ENCODE results near the gene ERN1.

DNA sequence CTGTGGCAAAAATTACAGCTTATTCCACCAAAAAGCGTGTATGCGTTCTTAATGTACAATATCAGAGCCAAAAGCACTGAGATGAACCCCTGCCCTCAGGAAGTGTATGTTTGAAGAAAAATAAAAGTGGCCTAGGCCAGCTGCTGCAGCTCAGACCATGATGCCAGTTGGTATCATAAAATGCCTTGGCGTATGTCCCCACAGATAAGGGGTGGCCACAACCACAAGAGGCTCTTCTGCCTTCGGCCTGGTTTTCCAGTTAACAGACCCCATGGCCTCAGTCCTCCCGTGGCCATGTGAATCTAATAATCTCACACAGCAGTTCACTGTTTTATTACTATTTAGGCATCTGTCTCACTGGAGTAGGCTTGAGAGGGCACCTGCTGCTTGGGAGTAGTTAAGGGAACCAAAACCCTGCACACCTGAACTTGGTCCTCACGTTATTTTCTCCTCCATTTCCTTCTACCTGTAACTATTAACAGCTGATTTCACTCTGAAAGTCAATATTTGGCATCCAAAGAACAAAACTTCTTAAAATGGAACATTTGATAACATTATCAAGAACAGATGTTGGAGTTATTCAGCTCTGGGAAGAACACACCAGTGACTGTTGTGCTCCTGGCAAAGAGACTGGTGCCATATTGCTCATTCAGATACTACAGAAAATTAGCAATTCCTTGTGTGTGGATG lies 34.8 kb upstream of the ERN1 start:
- TF ChIP-seq, protein P1, sequence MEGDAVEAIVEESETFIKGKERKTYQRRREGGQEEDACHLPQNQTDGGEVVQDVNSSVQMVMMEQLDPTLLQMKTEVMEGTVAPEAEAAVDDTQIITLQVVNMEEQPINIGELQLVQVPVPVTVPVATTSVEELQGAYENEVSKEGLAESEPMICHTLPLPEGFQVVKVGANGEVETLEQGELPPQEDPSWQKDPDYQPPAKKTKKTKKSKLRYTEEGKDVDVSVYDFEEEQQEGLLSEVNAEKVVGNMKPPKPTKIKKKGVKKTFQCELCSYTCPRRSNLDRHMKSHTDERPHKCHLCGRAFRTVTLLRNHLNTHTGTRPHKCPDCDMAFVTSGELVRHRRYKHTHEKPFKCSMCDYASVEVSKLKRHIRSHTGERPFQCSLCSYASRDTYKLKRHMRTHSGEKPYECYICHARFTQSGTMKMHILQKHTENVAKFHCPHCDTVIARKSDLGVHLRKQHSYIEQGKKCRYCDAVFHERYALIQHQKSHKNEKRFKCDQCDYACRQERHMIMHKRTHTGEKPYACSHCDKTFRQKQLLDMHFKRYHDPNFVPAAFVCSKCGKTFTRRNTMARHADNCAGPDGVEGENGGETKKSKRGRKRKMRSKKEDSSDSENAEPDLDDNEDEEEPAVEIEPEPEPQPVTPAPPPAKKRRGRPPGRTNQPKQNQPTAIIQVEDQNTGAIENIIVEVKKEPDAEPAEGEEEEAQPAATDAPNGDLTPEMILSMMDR (IDR thresholded peaks at IDR 0.05 in 8 of 11, conservative IDR thresholded peaks at IDR 0.05 in 3 of 11): no peak
- no peak for TF ChIP-seq POLR2A (IDR thresholded peaks at IDR 0.05)
- no peak for TF ChIP-seq POLR2AphosphoS5 (IDR thresholded peaks at IDR 0.05)
